HG03520 (cell line): ENCODE results near the gene SCN4B.
"Not testable (repeated sequence)": the region's sequence is repeated elsewhere in the genome, so short reads cannot be mapped to it uniquely, and the experiment has no call there.

Source experiments
- ATAC-seq: cut with Tn5 transposase; IDR thresholded peaks from one replicate; pipeline ENCODE4 v1.9.1; 2021; ENCODE audit warnings: mild to moderate bottlenecking, moderate library complexity; ENCODE audit not compliant: unreplicated experiment

The SCN4B gene, protein sequence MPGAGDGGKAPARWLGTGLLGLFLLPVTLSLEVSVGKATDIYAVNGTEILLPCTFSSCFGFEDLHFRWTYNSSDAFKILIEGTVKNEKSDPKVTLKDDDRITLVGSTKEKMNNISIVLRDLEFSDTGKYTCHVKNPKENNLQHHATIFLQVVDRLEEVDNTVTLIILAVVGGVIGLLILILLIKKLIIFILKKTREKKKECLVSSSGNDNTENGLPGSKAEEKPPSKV

GRCh38 chr11:118152552-118153471, at the start of gene SCN4B:
Gene SCN4B (minus strand): TSS chr11:118152823. CDS start chr11:118152673, 150 bp downstream.
- ATAC-seq: no peak

DNA sequence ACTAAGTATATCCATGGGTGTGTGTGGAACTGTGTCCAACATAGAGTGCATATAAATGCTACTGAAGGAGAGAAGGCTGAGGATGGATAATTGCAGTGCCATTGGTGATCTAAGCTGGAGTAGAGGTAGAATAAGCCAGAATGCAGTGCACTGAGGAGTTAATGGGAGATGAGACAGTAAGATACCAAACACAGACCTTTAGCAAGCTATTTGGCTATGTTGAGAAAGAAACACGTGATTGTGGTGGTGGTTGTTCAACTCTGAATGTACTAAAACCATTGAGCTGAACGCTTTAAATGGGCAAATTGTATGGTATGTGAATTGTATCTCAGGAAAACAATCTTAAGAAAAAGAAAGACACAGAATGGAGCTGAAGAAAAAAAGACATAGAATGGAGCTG, 49.3 kb upstream of the SCN4B start:
- no peak for ATAC-seq

DNA sequence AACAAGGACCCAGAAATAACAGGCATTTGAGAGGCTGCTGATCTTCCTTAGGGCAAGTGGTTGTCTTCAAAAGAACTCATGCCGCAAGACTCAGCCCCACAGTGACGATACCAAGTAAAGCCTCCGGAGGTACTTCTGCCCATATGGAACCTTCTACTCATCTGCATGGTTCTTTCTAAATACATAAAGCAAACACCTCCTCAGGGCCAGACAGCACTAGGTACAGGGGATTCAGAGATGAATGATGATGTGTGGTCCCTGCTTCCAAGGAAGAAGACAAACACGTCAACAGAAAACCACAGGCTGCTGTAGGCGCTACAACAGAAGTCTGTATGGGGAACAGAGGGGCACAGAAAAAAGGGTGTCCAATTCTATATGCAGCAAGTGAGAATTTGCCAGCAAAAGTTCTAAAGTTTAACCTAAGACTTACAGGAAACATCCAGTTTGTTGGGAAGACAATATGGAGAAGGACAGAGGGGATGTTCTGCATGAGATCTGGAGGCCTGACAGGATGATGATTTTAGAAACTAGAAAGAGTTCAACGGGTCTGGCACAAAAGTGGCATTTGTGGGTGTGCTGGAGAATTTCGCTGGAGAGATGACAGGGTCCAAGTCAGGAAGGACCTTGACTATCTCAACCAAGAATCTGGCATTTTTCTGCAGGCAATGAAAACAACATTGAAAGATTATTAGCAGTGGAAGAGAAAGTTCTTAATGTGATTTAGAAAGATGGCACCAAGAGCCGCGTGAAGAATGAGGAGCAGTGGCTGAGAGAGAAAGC, 48.5 kb upstream of the SCN4B start:
- no peak for ATAC-seq

DNA sequence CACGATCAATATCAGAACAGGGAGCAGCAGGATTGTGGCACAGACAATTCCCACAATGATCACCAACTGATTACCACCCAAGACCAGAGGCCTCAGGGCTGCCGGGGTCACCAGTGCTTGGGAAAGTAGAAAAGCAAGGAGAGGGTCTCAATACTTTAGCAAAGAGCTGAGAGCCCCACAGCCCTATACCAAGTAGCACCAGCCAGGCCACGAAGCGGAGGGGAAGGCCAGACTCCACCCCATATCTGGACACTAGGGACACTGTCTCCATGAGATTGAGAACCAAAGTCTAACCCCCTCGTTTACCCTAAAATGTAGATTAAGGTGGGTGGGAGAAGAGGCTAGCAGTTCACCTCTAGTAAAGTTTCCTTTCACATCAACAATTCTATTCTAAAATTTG, 47.9 kb upstream of the SCN4B start:
- no peak for ATAC-seq

DNA sequence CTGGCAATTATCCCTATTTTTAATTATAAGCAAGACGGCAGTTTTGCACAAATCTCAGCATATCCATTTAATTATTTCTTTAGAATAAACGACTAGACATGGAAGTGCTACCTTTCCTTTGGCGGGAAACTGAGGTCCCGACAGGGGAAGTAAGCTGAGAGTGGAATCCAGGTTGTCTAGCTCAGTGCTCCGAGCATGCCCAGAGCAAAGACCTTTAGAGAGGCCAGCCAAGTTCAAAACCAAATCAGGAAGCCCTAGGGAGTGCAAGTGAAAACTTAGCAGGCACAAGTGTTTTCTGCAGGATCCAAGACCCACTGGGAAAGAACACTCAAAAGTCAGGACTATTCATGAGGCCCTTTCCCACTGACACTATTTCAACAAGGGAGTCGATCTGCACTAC, 46.5 kb upstream of the SCN4B start:
- ATAC-seq: no peak

GRCh38 chr11:118198370-118198769, 45.7 kb upstream of the SCN4B start:
- no peak for ATAC-seq

DNA sequence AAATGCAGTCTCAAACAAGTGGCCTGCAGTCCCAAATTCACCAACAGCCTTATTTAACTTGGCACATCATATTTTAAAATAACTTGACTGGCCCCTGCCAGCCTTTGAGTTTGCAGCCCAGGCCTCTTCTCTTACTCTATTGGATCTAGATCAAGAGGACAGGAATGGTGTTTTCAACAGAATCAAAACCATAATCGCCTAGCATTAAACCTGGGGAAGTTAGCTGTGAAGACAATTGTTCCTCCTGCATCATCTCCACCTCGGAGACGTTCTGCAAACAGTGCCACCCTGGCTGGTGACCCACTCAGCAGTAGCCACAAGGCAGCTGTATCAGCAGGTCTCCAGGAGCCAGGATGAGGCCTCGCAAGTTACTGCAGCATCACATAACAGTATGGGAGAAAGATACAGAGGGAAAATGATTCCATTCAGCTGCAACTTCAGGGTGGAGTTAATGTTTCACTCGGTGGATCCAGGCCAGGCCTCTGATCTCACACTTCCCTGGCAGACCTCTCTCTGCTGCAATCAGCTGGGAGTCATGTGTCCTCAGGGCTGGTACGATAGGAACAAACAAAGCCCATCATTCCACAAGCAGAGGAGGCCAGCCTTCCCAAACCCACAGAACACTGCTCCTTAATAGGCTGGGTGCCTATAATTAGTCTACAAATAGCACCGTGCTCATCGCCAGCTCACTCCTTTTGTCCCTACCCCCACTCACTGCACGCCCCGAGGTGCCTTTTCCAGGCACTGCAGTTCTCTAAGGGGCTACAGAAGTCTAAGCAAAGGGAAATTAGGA, 42.4 kb upstream of the SCN4B start:
- no peak for ATAC-seq

DNA sequence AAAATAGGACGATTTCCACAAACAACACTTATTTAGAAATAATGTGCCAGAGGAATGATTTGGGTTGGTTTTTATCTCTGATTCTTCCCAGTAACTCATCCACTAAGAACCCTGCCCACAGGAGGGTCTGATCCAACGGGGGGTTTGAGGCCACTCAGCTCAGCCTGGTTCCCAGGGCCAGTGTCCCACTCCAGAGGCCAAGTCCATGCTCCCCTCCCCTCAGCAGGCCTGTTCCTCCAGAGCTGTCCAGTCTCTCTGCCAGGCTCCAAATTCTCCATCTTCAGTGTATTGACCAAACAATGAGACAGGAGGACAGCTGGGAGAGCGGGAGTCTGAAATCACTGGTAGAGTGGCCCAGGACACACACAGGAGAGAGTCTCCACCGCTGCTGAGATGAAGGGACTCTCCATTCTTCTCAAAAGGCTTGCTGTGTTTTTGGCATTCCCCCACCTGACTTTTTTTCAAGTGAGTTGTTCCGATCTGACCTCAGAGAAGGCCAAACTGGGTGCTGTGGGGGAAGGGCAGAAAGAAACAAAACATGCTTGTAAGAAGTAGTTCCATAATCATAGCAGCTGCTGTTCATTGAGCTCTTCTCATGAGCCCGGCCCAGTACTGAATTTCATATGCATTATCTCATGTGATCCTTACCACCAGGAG, 41.4 kb upstream of the SCN4B start:
- no peak for ATAC-seq

DNA sequence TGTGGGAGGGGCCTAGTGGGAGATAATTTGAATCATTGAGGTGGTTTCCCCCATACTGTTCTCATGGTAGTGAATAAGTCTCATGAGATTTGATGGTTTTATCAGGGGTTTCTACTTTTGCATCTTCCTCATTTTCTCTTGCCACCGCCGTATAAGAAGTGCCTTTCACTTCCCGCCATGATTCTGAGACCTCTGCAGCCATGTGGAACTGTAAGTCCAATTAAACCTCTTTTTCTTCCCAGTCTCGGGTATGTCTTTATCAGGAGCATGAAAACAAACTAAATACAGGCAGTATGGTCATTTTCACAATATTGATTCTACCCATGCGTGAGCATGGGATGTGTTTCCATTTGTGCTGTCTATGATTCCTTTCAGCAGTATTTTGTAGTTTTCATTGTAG, 40.2 kb upstream of the SCN4B start:
- ATAC-seq: not testable (repeated sequence)

GRCh38 chr11:118190942-118191506, 38.4 kb upstream of the SCN4B start:
- ATAC-seq: not testable (repeated sequence)

GRCh38 chr11:118186346-118187107, 33.9 kb upstream of the SCN4B start:
- no peak for ATAC-seq

- no peak for ATAC-seq
These were observed 32.4 kb upstream of the SCN4B start for GRCh38 chr11:118184784-118185579.

- ATAC-seq: not testable (repeated sequence)
These were observed 31.1 kb upstream of the SCN4B start for GRCh38 chr11:118183691-118184090.

DNA sequence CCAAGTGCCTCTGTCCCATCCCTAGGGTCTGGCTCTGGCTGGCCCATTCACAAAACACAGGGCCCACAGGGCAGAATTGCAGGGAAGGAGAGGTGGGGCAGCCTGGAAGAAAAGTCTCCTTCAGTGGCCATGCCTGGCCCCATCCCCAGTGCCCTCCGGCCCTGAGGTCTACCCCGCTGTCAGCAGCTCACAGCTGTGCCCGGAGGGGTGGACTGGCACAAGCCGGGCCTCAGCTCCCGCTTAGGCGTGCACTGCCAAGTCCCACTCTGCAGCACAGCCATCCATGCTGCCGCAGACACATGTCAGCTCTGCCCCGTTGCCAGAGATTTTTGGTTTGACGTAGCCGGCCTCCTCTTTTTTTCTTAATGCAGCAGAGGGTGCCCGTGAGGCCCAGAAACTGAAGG, 27.7 kb upstream of the SCN4B start:
- ATAC-seq: no peak

GRCh38 chr11:118176778-118177134, 24.1 kb upstream of the SCN4B start:
- ATAC-seq: no peak

GRCh38 chr11:118175993-118176777, 23.6 kb upstream of the SCN4B start, which contains the start of gene SCN2B:
Gene SCN2B (minus strand): TSS chr11:118176639. CDS start chr11:118176431, 208 bp downstream.
- no peak for ATAC-seq
